ENCODE results near the gene RBM8A.

DNA sequence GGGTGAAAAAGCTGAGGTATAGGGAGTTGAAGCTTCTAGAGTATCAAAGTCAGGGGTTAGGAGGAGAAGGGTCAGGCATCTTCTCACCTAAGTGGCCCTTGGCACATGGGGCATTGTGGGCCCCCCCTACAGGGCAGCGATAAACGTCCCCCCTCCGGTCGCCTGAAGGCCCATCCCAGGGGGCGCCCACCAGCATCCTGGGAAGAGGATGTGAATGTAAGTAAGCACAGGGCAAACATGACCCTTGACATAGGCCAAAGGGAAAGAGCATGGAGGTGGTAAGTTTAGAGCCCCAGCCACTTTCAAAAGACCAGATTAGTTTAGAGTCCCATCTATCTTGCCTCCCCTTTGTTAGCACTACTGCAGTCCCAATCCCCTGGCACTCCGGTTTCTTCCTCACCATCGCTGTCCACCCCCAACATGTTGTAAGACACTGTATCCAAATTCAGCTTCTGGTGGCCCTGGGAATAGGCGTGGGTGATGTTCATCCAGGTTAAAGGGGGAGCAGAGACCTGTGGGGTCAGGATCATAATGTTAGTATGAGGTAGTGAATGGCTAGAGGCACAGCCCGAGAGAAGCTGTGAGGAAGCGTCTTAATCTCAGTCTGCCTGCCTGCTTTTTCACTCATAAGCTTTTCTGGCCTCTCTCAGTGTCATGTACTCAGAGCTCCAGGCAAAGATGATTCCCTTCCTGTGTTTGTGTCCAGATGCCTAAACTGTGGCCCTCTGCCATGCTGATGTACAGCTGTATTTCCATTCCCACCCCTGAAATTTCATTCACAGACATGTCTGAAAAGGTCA, 20.1 kb downstream of the RBM8A start:
- TF ChIP-seq POLR2A (IDR thresholded peaks at IDR 0.05) (no peak), POLR2AphosphoS5 (IDR thresholded peaks at IDR 0.05) (no peak)
- TF ChIP-seq, protein P1, sequence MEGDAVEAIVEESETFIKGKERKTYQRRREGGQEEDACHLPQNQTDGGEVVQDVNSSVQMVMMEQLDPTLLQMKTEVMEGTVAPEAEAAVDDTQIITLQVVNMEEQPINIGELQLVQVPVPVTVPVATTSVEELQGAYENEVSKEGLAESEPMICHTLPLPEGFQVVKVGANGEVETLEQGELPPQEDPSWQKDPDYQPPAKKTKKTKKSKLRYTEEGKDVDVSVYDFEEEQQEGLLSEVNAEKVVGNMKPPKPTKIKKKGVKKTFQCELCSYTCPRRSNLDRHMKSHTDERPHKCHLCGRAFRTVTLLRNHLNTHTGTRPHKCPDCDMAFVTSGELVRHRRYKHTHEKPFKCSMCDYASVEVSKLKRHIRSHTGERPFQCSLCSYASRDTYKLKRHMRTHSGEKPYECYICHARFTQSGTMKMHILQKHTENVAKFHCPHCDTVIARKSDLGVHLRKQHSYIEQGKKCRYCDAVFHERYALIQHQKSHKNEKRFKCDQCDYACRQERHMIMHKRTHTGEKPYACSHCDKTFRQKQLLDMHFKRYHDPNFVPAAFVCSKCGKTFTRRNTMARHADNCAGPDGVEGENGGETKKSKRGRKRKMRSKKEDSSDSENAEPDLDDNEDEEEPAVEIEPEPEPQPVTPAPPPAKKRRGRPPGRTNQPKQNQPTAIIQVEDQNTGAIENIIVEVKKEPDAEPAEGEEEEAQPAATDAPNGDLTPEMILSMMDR (IDR thresholded peaks at IDR 0.05): no peak

Measured in gastroesophageal sphincter (tissue), 3 donors.